ENCODE data around the gene PTPRM.

DNA sequence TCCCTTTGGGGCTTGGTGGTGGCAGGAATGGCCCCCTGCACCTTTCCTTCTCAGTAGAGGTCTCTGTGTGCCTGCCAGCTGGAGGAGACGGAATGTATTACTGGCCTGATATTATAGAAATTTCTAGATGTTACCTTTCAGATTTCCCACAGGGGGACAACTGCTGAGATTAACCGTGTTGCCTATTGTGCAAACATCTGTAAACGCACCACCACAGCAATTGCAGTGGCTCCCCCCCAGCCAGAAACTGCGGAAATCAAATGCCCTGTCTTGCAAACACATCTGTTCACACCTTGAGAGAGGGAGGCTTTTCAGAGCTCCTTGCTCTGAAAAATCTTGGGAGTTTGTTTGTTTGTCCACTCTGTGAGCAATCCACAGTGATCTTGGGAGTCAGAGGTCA is 772.1 kb downstream of the PTPRM start:
- no peak for TF ChIP-seq CTCF (IDR thresholded peaks at IDR 0.05; ENCODE audit: low read length)
- TF ChIP-seq EZH2 (optimal IDR thresholded peaks at IDR 0.05; ENCODE audit: low read depth, low read length) = no peak
